WTC11 (cell line): ENCODE measurements around the gene CDH3. TPM values are rescaled to one million over a fixed set of nuclear protein-coding genes. Genes with fewer than 3 reads are reported as not detected.

Source experiments
- ATAC-seq: fragments of 200-7000 bp; cut with Tn5 transposase; 2 replicates; pipeline ENCODE4 v1.10.0; 2021; ENCODE audit warnings: mild to moderate bottlenecking, moderate library complexity
- CTCF ChIA-PET: fragments of 300-600 bp; sonication (Branson Sonifier 250); formaldehyde crosslinking; loops from one replicate; lab custom pipeline; 2021; ENCODE audit warnings: antibody characterized with exemption; lab: Charles Lee
- POLR2A ChIA-PET: fragments of 350-600 bp; sonication (Branson Sonifier 250); formaldehyde crosslinking; loops from one replicate; lab custom pipeline; 2021; ENCODE audit warnings: antibody characterized with exemption; lab: Charles Lee
- DNase-seq: peaks from one replicate; pipeline ENCODE4 v3.0.0; 2021; ENCODE audit warnings: low spot score
- H3K27ac Mint-ChIP-seq: 2 replicates; pipeline ENCODE4 v1.8.0; 2021; ENCODE audit warnings: mixed read lengths
- H3K27me3 Mint-ChIP-seq: 2 replicates; pipeline ENCODE4 v1.8.0; 2021; ENCODE audit warnings: low read depth, mild to moderate bottlenecking, moderate library complexity, mixed read lengths
- H3K36me3 Mint-ChIP-seq: 2 replicates; pipeline ENCODE4 v1.8.0; 2021; ENCODE audit warnings: mixed read lengths
- H3K4me1 Mint-ChIP-seq: 2 replicates; pipeline ENCODE4 v1.8.0; 2022; ENCODE audit warnings: mixed read lengths
- H3K4me3 Mint-ChIP-seq: 2 replicates; pipeline ENCODE4 v1.8.0; 2021; ENCODE audit warnings: mild to moderate bottlenecking, moderate library complexity, mixed read lengths
- H3K9me3 Mint-ChIP-seq: 2 replicates; pipeline ENCODE4 v1.8.0; 2021; ENCODE audit warnings: mixed read lengths
- ATF1 ChIP-seq: sonication (generic); formaldehyde crosslinking; IDR thresholded peaks from 2 replicates; pipeline ENCODE4 v1.8.1; 2023; ENCODE audit warnings: mild to moderate bottlenecking, moderate library complexity, missing genetic modification reagents
- ATF2 ChIP-seq: sonication (generic); formaldehyde crosslinking; IDR thresholded peaks from 2 replicates; pipeline ENCODE4 v1.8.1; 2022; ENCODE audit warnings: low read depth, missing genetic modification reagents, borderline replicate concordance
- ETV6 ChIP-seq: sonication (generic); formaldehyde crosslinking; IDR thresholded peaks from 2 replicates; pipeline ENCODE4 v1.8.1; 2022; ENCODE audit warnings: mild to moderate bottlenecking, missing genetic modification reagents
- GTF2I ChIP-seq: fragments of 250-450 bp; sonication (Bioruptor Pico); conservative IDR thresholded peaks from 2 replicates; pipeline ENCODE4 v1.4.0; 2021; ENCODE audit warnings: mild to moderate bottlenecking
- NFE2L1 ChIP-seq: sonication (generic); formaldehyde crosslinking; IDR thresholded peaks from 2 replicates; pipeline ENCODE4 v1.8.1; 2023; ENCODE audit warnings: missing genetic modification reagents
- NR1H2 ChIP-seq: sonication (generic); formaldehyde crosslinking; IDR thresholded peaks from 2 replicates; pipeline ENCODE4 v1.9.0; 2021; ENCODE audit warnings: mild to moderate bottlenecking, moderate library complexity, missing genetic modification reagents
- RELA ChIP-seq: sonication (generic); formaldehyde crosslinking; IDR thresholded peaks from 2 replicates; pipeline ENCODE4 v1.8.1; 2022; ENCODE audit warnings: missing genetic modification reagents, mild to moderate bottlenecking, borderline replicate concordance
- ZBTB43 ChIP-seq: sonication (generic); formaldehyde crosslinking; IDR thresholded peaks from 2 replicates; pipeline ENCODE4 v1.8.1; 2023; ENCODE audit warnings: mild to moderate bottlenecking, missing genetic modification reagents
- ZNF121 ChIP-seq: sonication (generic); formaldehyde crosslinking; IDR thresholded peaks from 2 replicates; pipeline ENCODE4 v1.8.0; 2023; ENCODE audit warnings: missing genetic modification reagents
- ZNF263 ChIP-seq: sonication (generic); formaldehyde crosslinking; IDR thresholded peaks from 2 replicates; pipeline ENCODE4 v1.8.1; 2022; ENCODE audit warnings: low read depth, mild to moderate bottlenecking, moderate library complexity, missing genetic modification reagents
- ZNF532 ChIP-seq: fragments of 250-450 bp; sonication (Bioruptor Pico); IDR thresholded peaks from 2 replicates; pipeline ENCODE4 v1.9.0; 2021; ENCODE audit warnings: mild to moderate bottlenecking, borderline replicate concordance
- total RNA-seq: library from RNA; stranded (reverse); gene quantifications from 3 replicates; pipeline ENCODE4 v1.2.3, GENCODE V29; 2021
- TF ChIP-seq, protein P1 (sequence below): fragments of 250-450 bp; sonication (Bioruptor Pico); IDR thresholded peaks from 2 replicates; pipeline ENCODE4 v1.8.0; 2021; ENCODE audit warnings: mild to moderate bottlenecking
- TF ChIP-seq, protein P2 (sequence below): sonication (generic); formaldehyde crosslinking; IDR thresholded peaks from 2 replicates; pipeline ENCODE4 v1.8.1; 2023; ENCODE audit warnings: mild to moderate bottlenecking, missing genetic modification reagents, moderate library complexity
- TF ChIP-seq, protein P3 (sequence below): sonication (generic); formaldehyde crosslinking; IDR thresholded peaks from 2 replicates; pipeline ENCODE4 v1.8.1; 2023; ENCODE audit warnings: mild to moderate bottlenecking, missing genetic modification reagents, borderline replicate concordance
- TF ChIP-seq, protein P4 (sequence below): fragments of 250-450 bp; sonication (Bioruptor Pico); IDR thresholded peaks from 2 replicates; pipeline ENCODE4 v1.9.0; 2021; ENCODE audit warnings: mild to moderate bottlenecking

The CDH3 gene
- total RNA-seq, 1 experiment from 2014 or later: 128 TPM

DNA sequence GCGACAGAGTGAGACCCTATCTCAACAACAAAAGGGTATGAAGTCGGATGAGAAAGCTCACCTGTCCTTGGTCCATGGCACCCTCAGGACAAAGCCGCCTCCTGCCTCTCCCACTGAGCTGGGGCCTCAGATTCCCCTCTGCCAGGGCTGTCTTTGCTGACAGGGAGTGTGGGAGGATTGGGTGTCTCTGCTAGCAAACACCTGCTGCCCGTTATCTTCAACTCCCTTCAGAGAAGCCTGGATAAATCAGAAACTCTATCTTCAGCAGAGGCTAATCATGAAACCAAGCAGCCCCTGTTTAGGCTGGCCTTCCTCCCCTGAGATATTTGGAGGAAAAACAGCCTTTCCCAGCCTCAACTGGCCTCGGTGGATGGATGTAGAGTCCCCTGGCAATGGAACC, 55.7 kb downstream of the CDH3 start:
- DNase-seq: no peak
- peaks cover 26% of the 10 kb centered on the region for H3K36me3 Mint-ChIP-seq
- H3K9me3 Mint-ChIP-seq: no peaks in the 10 kb centered on the region
- no peaks in the 10 kb centered on the region for H3K27me3 Mint-ChIP-seq
- no peak overlapping the region for H3K27ac Mint-ChIP-seq
- TF ChIP-seq RELA (no peak), ZNF263 (CRISPR knock-in tag) (no peak), ZNF121 (CRISPR knock-in tag) (no peak), GTF2I (CRISPR knock-in tag) (no peak), NFE2L1 (no peak), NR1H2 (CRISPR knock-in tag) (no peak), ATF2 (CRISPR knock-in tag) (no peak), ZBTB43 (CRISPR knock-in tag) (no peak), ZNF532 (CRISPR knock-in tag) (no peak), ETV6 (CRISPR knock-in tag) (no peak), ATF1 (CRISPR knock-in tag) (no peak)
- TF ChIP-seq, protein P1, sequence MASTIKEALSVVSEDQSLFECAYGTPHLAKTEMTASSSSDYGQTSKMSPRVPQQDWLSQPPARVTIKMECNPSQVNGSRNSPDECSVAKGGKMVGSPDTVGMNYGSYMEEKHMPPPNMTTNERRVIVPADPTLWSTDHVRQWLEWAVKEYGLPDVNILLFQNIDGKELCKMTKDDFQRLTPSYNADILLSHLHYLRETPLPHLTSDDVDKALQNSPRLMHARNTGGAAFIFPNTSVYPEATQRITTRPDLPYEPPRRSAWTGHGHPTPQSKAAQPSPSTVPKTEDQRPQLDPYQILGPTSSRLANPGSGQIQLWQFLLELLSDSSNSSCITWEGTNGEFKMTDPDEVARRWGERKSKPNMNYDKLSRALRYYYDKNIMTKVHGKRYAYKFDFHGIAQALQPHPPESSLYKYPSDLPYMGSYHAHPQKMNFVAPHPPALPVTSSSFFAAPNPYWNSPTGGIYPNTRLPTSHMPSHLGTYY (CRISPR knock-in tag): no peak
- TF ChIP-seq, protein P2, sequence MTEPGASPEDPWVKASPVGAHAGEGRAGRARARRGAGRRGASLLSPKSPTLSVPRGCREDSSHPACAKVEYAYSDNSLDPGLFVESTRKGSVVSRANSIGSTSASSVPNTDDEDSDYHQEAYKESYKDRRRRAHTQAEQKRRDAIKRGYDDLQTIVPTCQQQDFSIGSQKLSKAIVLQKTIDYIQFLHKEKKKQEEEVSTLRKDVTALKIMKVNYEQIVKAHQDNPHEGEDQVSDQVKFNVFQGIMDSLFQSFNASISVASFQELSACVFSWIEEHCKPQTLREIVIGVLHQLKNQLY (CRISPR knock-in tag): no peak
- TF ChIP-seq, protein P3, sequence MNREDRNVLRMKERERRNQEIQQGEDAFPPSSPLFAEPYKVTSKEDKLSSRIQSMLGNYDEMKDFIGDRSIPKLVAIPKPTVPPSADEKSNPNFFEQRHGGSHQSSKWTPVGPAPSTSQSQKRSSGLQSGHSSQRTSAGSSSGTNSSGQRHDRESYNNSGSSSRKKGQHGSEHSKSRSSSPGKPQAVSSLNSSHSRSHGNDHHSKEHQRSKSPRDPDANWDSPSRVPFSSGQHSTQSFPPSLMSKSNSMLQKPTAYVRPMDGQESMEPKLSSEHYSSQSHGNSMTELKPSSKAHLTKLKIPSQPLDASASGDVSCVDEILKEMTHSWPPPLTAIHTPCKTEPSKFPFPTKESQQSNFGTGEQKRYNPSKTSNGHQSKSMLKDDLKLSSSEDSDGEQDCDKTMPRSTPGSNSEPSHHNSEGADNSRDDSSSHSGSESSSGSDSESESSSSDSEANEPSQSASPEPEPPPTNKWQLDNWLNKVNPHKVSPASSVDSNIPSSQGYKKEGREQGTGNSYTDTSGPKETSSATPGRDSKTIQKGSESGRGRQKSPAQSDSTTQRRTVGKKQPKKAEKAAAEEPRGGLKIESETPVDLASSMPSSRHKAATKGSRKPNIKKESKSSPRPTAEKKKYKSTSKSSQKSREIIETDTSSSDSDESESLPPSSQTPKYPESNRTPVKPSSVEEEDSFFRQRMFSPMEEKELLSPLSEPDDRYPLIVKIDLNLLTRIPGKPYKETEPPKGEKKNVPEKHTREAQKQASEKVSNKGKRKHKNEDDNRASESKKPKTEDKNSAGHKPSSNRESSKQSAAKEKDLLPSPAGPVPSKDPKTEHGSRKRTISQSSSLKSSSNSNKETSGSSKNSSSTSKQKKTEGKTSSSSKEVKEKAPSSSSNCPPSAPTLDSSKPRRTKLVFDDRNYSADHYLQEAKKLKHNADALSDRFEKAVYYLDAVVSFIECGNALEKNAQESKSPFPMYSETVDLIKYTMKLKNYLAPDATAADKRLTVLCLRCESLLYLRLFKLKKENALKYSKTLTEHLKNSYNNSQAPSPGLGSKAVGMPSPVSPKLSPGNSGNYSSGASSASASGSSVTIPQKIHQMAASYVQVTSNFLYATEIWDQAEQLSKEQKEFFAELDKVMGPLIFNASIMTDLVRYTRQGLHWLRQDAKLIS (CRISPR knock-in tag): no peak
- TF ChIP-seq, protein P4, sequence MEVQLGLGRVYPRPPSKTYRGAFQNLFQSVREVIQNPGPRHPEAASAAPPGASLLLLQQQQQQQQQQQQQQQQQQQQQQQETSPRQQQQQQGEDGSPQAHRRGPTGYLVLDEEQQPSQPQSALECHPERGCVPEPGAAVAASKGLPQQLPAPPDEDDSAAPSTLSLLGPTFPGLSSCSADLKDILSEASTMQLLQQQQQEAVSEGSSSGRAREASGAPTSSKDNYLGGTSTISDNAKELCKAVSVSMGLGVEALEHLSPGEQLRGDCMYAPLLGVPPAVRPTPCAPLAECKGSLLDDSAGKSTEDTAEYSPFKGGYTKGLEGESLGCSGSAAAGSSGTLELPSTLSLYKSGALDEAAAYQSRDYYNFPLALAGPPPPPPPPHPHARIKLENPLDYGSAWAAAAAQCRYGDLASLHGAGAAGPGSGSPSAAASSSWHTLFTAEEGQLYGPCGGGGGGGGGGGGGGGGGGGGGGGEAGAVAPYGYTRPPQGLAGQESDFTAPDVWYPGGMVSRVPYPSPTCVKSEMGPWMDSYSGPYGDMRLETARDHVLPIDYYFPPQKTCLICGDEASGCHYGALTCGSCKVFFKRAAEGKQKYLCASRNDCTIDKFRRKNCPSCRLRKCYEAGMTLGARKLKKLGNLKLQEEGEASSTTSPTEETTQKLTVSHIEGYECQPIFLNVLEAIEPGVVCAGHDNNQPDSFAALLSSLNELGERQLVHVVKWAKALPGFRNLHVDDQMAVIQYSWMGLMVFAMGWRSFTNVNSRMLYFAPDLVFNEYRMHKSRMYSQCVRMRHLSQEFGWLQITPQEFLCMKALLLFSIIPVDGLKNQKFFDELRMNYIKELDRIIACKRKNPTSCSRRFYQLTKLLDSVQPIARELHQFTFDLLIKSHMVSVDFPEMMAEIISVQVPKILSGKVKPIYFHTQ (CRISPR knock-in tag): no peak
- no peak for ATAC-seq
- H3K4me3 Mint-ChIP-seq: no peak overlapping the region
- peaks cover 3% of the 10 kb centered on the region; the same call in 1 of the 2 replicates for H3K4me1 Mint-ChIP-seq
- ChIA-PET POLR2A (interaction anchor here (0.7 kb wide), 1 partner anchor 57 kb away, joined by 4 read pairs; no protein-coding TSS in a partner anchor), CTCF (interaction anchor here (1.7 kb wide), 1 partner anchor 110 kb away, joined by 5 read pairs; no protein-coding TSS in a partner anchor)
